Measurements from ENCODE around the gene AKAP10.
A peak's percentile ranks its signal among the peaks of the same experiment; 100 is the strongest.
"Not testable (repeated sequence)": the region's sequence is repeated elsewhere in the genome, so short reads cannot be mapped to it uniquely, and the experiment has no call there.

AKAP10 gene

DNA sequence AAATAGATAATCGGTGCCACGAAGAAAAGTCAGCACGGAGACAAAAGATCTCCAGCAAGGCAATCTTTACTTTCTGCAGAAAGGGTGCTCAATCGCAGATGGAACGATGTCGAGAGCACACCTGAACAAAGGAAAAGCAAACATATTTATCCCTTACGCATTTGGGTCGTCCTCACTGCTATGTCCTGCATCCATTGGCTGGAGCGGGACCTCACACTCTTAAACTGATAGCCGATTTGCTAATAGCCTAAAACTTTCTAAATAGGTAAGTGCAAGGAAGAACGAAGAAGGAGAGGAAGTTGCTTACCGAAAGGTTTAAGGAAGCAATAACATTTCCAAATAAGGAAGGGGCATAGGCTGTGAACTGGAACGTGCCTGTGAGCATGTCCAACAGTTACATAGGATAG, 1.2 kb upstream of the AKAP10 start:
- no peak for DNase-seq

GRCh38 chr17:19978209-19978802, 678 bp upstream of the AKAP10 start:
- DNase-seq = no peak

DNA sequence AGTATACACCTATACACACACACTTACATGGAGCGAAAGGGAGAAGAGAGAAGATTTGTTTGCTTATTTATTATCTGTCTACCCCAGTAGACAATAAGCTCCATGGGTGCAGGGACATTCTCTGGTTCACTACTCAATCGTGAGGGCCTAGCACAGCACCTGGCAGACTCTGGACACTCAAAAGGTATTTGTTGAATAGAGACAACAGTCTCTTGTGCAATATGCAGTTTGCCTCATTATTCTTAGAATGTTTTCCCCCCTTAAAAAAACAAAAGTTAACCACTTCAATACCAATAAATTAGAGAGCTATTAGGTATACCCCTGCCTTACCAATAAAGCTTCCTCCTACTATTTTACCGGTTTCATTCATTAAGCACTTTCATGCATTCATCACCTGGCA, 2.0 kb downstream of the AKAP10 start:
- peak; percentile 24 for DNase-seq

- no peak for DNase-seq
These were observed 4.5 kb downstream of the AKAP10 start for GRCh38 chr17:19973156-19973555.

- DNase-seq = not testable (repeated sequence)
These were observed 14.7 kb downstream of the AKAP10 start for GRCh38 chr17:19962954-19963353.

DNA sequence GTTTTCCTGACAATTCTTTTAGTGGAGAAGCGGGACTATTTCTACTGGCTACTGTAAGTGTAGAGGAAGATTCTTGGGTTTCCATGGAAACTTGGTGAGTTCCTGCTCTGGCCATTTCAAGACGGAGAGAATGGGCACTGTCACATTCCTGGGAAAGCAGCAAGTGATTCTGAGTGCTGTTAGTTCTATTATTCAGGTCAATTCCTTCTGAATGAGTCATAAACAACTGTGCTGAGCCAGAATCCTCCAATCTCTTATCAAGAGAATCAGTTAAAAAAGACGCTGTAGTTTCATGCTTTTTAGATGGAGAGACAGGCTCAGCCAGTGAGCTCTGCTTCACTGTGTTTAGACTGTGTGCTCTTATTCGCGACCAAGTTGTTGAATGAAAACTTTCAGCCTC, 19.6 kb downstream of the AKAP10 start:
- no peak for DNase-seq

DNA sequence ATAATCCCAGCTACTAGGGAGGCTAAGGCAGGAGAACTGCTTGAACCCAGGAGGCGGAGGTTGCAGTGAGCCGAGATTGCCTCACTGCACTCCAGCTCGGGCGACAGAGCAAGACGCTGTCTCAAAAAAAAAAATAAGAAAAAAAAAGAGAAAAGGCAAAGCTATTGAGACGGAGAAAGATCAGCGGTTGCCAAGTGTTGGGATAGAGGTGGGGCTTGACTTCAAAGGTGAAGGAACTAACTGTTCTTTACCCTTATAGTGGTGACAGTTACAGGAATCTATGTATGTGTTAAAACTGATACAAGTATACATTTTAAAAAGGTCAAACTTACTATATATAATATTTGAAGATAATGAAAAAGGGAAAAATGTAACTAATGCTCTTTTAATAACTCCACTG, 22.5 kb downstream of the AKAP10 start:
- no peak for DNase-seq

DNA sequence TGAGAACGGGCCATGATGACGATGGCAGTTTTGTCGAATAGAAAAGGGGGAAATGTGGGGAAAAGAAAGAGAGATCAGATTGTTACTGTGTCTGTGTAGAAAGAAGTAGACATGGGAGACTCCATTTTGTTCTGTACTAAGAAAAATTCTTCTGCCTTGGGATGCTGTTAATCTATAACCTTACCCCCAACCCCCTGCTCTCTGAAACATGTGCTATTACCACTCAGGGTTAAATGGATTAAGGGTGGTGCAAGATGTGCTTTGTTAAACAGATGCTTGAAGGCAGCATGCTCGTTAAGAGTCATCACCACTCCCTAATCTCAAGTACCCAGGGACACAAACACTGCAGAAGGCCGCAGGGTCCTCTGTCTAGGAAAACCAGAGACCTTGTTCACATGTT, 26.2 kb downstream of the AKAP10 start:
- not testable (repeated sequence) for DNase-seq

DNA sequence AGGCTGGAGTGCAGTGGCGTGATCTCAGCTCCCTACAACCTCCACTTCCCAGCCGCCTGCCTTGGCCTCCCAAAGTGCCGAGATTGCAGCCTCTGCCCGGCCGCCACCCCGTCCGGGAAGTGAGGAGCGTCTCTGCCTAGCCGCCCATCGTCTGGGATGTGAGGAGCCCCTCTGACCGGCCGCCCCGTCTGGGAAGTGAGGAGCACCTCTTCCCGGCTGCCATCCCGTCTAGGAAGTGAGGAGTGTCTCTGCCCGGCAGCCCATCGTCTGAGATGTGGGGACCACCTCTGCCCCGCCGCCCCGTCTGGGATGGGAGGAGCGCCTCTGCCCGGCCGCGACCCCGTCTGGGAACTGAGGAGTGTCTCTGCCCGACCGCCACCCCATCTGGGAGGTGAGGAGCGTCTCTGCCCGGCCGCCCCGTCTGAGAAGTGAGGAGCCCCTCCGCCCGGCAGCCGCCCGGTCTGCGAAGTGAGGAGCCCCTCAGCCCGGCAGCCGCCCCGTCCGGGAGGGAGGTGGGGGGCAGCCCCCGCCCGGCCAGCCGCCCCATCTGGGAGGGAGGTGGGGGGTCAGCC, 26.9 kb downstream of the AKAP10 start:
- not testable (repeated sequence) for DNase-seq

DNA sequence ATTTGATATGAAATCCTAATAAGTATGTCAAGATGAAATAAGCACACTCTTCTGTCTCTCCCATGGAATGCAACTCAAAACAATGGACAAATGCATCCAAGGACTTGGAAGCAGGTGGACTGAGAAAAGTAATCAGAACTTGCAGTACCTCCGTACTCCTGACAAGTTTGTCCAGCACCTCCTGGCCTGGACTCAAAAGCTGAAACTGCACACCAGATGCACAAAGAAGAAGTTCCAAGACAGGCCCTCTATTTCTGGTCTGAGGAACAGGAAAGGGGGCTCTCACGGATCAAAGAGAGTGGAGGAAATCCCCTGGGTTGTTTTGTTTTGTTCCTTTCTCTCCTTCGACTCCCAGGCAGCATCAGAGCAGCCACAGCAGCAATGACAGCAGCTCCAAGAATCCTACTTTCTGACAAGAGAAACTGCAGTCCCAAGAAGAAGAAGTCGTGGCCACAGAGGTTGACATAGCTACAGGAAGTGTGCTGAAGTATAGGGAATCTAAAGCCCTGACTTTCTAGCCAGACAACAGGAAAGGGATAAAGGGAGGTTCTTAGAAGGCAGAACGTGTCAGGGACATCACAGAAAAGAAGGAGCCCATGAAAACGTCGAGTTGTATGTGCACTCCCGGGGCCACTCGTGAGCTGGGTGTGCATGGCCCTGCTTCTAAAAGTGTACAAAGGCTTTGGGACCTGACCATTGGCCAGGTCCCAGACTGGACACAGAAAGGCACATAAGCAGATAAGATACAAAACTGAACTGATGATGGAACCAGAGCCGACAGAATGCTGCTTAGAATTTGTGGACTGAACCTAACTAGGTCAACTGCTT, 29.3 kb downstream of the AKAP10 start:
- DNase-seq = no peak

DNA sequence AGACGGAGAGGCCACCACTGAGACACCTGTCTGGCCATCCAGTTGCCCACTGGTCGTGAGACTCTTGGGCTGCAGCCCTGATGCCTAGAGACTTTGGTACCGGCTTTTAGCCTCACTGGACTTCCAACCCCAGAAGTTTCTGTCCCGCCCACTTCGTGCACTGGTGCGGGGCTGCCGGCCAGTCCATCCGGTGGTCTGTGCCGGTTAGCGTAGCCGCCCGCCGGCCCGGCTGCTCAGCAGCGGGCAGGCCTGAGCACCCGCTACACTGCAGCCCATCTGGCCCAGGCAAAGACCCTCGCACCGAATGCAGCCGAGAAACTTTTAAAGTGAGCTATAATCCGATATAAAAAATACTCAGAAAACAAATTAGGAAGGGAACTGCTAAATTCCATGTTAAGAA, 30.7 kb downstream of the AKAP10 start:
- DNase-seq = no peak

GRCh38 chr17:19945009-19945626, 32.5 kb downstream of the AKAP10 start:
- no peak for DNase-seq

DNA sequence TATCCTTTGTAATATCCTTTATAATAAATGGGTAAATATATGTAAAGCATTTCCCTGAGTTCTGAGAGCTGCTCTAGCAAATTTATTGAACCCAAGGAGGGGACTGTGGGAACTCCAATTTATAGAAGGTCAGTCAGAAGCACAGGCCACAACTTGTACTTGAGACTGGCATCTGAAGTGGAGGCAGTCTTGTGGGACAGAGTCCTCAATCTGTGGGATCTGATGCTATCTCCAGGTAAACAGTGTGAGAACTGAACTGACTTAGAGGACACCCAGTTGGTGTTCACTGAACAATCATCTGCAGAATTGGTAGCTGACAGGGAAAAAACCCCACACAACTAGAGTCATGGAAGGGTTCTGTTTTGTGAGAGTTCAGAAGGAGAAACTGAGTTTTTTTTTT, 34.0 kb downstream of the AKAP10 start:
- DNase-seq = no peak

GRCh38 chr17:19943026-19943425, 34.6 kb downstream of the AKAP10 start:
- DNase-seq = no peak

- DNase-seq = peak; percentile 26
These were observed 36.7 kb downstream of the AKAP10 start for GRCh38 chr17:19940722-19941464.

GRCh38 chr17:19939993-19940721, 37.5 kb downstream of the AKAP10 start:
- DNase-seq = no peak

GRCh38 chr17:19938736-19939135, 38.9 kb downstream of the AKAP10 start:
- DNase-seq = no peak

GRCh38 chr17:19937522-19937921, 40.1 kb downstream of the AKAP10 start:
- no peak for DNase-seq

- no peak for DNase-seq
These were observed 42.5 kb downstream of the AKAP10 start for GRCh38 chr17:19935169-19935568.

GRCh38 chr17:19933628-19934027, 44.0 kb downstream of the AKAP10 start:
- DNase-seq = no peak

DNA sequence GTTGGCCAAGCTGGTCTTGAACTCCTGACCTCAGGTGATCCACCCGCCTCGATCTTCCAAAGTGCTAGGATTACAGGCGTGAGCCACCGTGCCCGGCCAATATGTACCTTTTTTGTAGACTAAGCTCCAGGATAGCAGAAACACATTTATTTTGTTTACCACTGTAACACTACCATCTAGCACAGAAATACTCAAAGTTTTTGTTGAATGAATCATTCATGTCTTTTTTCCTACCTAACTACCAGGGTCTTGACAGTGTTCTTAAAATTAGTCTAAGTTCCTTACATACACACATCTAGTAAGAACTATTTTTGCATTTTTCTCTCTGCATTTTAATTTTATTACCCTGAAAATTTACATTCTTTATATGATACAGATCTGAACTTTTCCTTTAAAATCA, 44.4 kb downstream of the AKAP10 start:
- DNase-seq = no peak

- DNase-seq = no peak
These were observed 49.3 kb downstream of the AKAP10 start for GRCh38 chr17:19928299-19928698.

Data from NCI-H2029 (cell line).